Thoracic aorta (tissue), 2 donors: ENCODE measurements around the gene SLC6A12. TPM values are rescaled to one million over a fixed set of nuclear protein-coding genes. Genes with fewer than 3 reads are reported as not detected.
A peak's percentile ranks its signal among the peaks of the same experiment; 100 is the strongest.

Experiments
- ATAC-seq: fragments of 150-250 bp; one replicate; pipeline ENCODE4 v1.8.0; 2017; ENCODE audit warnings: low read depth; ENCODE audit not compliant: insufficient number of reproducible peaks, low FRiP score
- DNase-seq: peaks from one replicate; pipeline ENCODE4 v3.0.0-alpha.2; 2020; ENCODE audit warnings: low spot score
- H3K27ac ChIP-seq, 2 donors: fragments of 200-600 bp; sonication (generic); 1 replicate in 1 of 2; 2 replicates in 1 of 2; pipeline ENCODE4 v1.5.1; 2016; ENCODE audit warnings: mild to moderate bottlenecking in 2 of 2, moderate library complexity in 2 of 2
- H3K27me3 ChIP-seq: fragments of 200-600 bp; sonication (generic); replicated peaks from 2 replicates; pipeline ENCODE4 v1.6.0; 2016; ENCODE audit warnings: mild to moderate bottlenecking; ENCODE audit not compliant: insufficient read depth
- H3K36me3 ChIP-seq: fragments of 200-600 bp; sonication (generic); one replicate; pipeline ENCODE4 v1.5.1; 2016
- H3K4me1 ChIP-seq, 2 donors: fragments of 200-600 bp; sonication (generic); 1 replicate in 1 of 2; 2 replicates in 1 of 2; pipeline versions ENCODE4 v1.5.1 to v1.6.0; 2016; ENCODE audit warnings: low read depth in 2 of 2, mild to moderate bottlenecking in 1 of 2; ENCODE audit not compliant: control insufficient read depth in 1 of 2
- H3K4me3 ChIP-seq: fragments of 200-600 bp; sonication (generic); 2 replicates; pipeline ENCODE4 v1.5.1; 2016; ENCODE audit warnings: mild to moderate bottlenecking
- H3K9me3 ChIP-seq: fragments of 200-600 bp; sonication (generic); 2 replicates; pipeline ENCODE4 v1.5.1; 2016
- total RNA-seq, 2 donors: library from RNA; depleted of rRNA; stranded (reverse); fragments of >200 nt; gene quantifications; one replicate each; pipeline versions ENCODE4 v1.1.0 to v1.2.3, GENCODE V29; 2016
- TF ChIP-seq, protein P1 (sequence below): fragments of 200-600 bp; sonication (generic); IDR thresholded peaks from one replicate; pipeline ENCODE4 v1.5.1; 2019; ENCODE audit warnings: antibody characterized with exemption

Gene SLC6A12
- total RNA-seq, 2 donors from 2014 or later: 1.2 to 1.8 TPM

GRCh38 chr12:212715-213526, 1.0 kb downstream of the SLC6A12 start:
- no peak overlapping the region for H3K27ac ChIP-seq
- H3K9me3 ChIP-seq: no peaks in the 10 kb centered on the region
- DNase-seq: no peak
- peaks cover 3% of the 10 kb centered on the region for H3K27me3 ChIP-seq
- no peak for ATAC-seq
- TF ChIP-seq, protein P1, sequence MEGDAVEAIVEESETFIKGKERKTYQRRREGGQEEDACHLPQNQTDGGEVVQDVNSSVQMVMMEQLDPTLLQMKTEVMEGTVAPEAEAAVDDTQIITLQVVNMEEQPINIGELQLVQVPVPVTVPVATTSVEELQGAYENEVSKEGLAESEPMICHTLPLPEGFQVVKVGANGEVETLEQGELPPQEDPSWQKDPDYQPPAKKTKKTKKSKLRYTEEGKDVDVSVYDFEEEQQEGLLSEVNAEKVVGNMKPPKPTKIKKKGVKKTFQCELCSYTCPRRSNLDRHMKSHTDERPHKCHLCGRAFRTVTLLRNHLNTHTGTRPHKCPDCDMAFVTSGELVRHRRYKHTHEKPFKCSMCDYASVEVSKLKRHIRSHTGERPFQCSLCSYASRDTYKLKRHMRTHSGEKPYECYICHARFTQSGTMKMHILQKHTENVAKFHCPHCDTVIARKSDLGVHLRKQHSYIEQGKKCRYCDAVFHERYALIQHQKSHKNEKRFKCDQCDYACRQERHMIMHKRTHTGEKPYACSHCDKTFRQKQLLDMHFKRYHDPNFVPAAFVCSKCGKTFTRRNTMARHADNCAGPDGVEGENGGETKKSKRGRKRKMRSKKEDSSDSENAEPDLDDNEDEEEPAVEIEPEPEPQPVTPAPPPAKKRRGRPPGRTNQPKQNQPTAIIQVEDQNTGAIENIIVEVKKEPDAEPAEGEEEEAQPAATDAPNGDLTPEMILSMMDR: no peak
- no peaks in the 10 kb centered on the region for H3K36me3 ChIP-seq
- peak overlapping the region; percentile 49 for H3K4me3 ChIP-seq
- no peaks in the 10 kb centered on the region for H3K4me1 ChIP-seq

DNA sequence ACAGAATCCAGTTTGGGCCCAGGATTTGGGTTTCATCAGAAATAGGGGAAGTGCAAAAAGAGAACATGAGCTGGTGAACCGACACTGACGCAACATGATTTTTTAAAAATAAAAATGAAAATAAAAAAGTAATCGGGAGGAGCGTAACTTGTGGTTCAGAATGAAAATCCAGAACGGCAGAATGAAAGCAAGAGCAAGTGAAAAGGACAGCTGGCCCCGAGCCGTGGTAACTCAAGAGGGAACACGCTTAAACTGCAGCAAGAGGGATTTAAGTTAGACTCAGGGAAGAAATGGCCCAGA, 1.6 kb downstream of the SLC6A12 start:
- TF ChIP-seq, protein P1: no peak
- Histone ChIP-seq H3K27ac (no peak overlapping the region), H3K9me3 (no peaks in the 10 kb centered on the region), H3K4me3 (peak overlapping the region; percentile 49), H3K27me3 (peaks cover 3% of the 10 kb centered on the region), H3K4me1 (no peaks in the 10 kb centered on the region), H3K36me3 (no peaks in the 10 kb centered on the region)
- ATAC-seq (no peak), DNase-seq (no peak)

DNA sequence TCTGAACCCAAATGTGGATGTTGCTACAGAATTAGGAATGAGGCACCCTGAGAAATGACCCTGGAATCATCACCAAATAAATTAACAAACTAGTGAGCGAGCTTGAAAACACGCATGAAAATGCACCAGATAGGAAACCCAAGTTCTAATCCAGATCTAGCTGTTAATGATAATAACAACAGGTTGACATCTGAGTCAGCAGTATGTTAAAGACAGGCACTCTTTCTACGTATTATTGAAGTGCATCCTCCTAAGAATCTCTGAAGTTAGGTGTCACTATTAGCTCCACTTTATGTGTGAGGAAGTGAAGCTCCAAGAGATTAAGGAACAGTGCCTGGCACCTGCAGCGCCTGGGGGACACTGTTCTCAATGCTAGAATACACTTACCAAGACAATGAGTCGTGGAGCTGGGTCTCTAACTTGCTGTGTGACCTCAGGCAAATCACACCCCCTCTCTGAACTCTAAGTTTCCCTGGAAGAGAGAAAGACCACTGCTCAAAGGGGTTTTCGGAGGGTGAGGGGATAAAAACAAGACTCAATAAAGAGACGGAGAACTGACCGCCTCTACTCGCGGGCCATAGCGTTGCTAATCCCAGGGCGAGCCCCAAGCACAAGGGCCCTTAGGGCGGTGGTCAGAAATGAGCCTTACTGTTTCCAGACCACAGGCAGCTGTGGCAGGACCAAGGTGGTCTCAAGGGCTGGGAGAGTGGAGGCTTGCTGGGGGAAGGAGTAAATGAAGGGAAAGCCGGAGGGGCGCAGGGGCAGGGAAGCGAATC, 2.1 kb downstream of the SLC6A12 start:
- Histone ChIP-seq H3K27me3 (peaks cover 3% of the 10 kb centered on the region), H3K4me3 (no peak overlapping the region), H3K9me3 (no peaks in the 10 kb centered on the region), H3K36me3 (no peaks in the 10 kb centered on the region), H3K4me1 (no peaks in the 10 kb centered on the region), H3K27ac (no peak overlapping the region)
- ATAC-seq (no peak), DNase-seq (no peak)
- TF ChIP-seq, protein P1: no peak

DNA sequence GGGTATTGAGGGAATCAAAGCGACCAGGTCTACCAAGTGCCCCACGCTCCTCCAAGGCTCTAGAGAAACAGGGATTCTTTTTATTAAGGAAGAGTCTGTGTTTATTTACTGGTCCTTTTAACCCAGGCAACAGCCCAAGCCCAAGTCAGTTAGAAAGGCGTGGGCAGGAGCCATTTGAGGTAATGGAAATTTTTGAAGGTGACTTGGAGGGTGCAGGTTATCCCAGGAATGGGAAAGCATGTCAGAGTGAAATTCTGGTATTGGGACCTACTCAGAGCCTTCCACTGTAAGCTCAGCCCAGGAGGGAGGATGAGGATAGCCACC, 2.9 kb downstream of the SLC6A12 start:
- no peak for DNase-seq
- Histone ChIP-seq H3K4me3 (no peak overlapping the region), H3K27ac (no peak overlapping the region), H3K27me3 (peaks cover 3% of the 10 kb centered on the region), H3K36me3 (no peaks in the 10 kb centered on the region), H3K9me3 (no peaks in the 10 kb centered on the region), H3K4me1 (no peaks in the 10 kb centered on the region)
- ATAC-seq: no peak
- TF ChIP-seq, protein P1: no peak

DNA sequence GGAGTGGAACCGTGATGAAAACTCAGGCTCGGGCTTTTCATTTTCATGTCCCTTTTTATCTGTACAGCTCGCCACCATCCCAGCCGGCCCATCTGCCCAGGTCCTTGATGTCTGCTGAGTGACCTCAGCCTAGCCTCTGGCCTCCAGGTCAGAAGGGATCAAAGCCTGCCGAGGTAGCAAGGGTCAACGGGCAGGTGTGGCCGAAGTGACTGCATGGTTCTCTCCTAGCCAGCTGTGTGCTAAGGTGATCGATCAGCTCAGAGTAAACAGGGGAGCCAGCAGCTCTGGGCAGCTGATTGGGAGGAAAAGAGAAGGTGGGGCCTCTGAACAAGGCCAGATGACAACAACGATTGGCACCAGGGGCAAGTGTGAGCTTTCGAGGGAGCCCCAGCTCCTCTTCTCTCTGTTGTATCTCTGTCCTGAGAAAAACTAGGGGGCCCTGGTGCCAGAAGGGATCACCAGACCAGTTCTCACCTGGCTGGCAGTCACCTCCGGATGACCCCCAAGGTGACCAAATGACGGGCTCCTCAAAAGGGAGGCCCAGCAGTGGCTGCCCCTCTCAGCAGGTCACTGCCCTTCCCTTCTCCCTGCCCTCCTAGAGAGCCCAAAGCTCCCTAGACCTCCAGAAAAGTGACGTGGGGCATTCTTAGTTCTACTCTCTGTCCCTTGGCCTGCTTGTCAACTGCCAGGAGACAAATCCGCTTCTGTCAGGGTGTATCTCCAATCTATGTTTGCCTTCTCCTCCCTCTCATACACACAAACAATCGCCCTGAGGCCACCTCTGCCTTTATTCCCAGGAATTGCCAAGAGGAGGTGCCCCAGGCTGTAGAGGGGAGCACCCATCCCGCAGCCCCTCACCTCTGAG, 3.4 kb downstream of the SLC6A12 start:
- no peaks in the 10 kb centered on the region for H3K4me1 ChIP-seq
- DNase-seq: no peak
- no peak overlapping the region for H3K4me3 ChIP-seq
- no peak for ATAC-seq
- no peaks in the 10 kb centered on the region for H3K9me3 ChIP-seq
- TF ChIP-seq, protein P1: no peak
- H3K27me3 ChIP-seq: peaks cover 3% of the 10 kb centered on the region
- H3K27ac ChIP-seq: no peak overlapping the region
- H3K36me3 ChIP-seq: no peaks in the 10 kb centered on the region
